NCI-H2196 (cell line): ENCODE results near the gene CDH23.
A peak's percentile ranks its signal among the peaks of the same experiment; 100 is the strongest.
"Not testable (repeated sequence)": the region's sequence is repeated elsewhere in the genome, so short reads cannot be mapped to it uniquely, and the experiment has no call there.

ENCODE experiments used
- DNase-seq: peaks from one replicate; lab custom pipeline; 2025; ENCODE audit not compliant: unreplicated experiment; lab: John Stamatoyannopoulos, UW

CDH23 gene

GRCh38 chr10:71396711-71397295 lies at the start of gene CDH23:
Gene CDH23 (plus strand): TSS chr10:71396920. CDS start chr10:71439832, 42,912 bp downstream.
- peak; percentile 4 for DNase-seq

GRCh38 chr10:71347587-71348395 lies 48.9 kb upstream of the CDH23 start:
- no peak for DNase-seq

GRCh38 chr10:71348850-71349249 lies 47.9 kb upstream of the CDH23 start:
- DNase-seq, result no peak

GRCh38 chr10:71349406-71349805 lies 47.3 kb upstream of the CDH23 start:
- no peak for DNase-seq

GRCh38 chr10:71351087-71351486 lies 45.6 kb upstream of the CDH23 start:
- no peak for DNase-seq

- peak; percentile 33 for DNase-seq
These were observed 44.9 kb upstream of the CDH23 start for GRCh38 chr10:71351628-71352319.

GRCh38 chr10:71353639-71354038 lies 43.1 kb upstream of the CDH23 start:
- DNase-seq, result no peak

- no peak for DNase-seq
These were observed 41.9 kb upstream of the CDH23 start for GRCh38 chr10:71354776-71355175.

- DNase-seq, result no peak
These were observed 40.8 kb upstream of the CDH23 start for GRCh38 chr10:71355886-71356285.

GRCh38 chr10:71357792-71358265 lies 38.9 kb upstream of the CDH23 start:
- no peak for DNase-seq

GRCh38 chr10:71358277-71358676 lies 38.4 kb upstream of the CDH23 start:
- DNase-seq, result no peak

GRCh38 chr10:71358906-71359305 lies 37.8 kb upstream of the CDH23 start:
- not testable (repeated sequence) for DNase-seq

- DNase-seq, result no peak
These were observed 37.2 kb upstream of the CDH23 start for GRCh38 chr10:71359364-71360046.

- no peak for DNase-seq
These were observed 36.0 kb upstream of the CDH23 start for GRCh38 chr10:71360735-71361134.

GRCh38 chr10:71361581-71361980 lies 35.1 kb upstream of the CDH23 start:
- no peak for DNase-seq

- DNase-seq, result no peak
These were observed 34.6 kb upstream of the CDH23 start for GRCh38 chr10:71362141-71362540.

GRCh38 chr10:71363936-71364335 lies 32.8 kb upstream of the CDH23 start:
- peak; percentile 49 for DNase-seq

- DNase-seq, result no peak
These were observed 31.4 kb upstream of the CDH23 start for GRCh38 chr10:71365366-71365765.

GRCh38 chr10:71366690-71367089 lies 30.0 kb upstream of the CDH23 start:
- DNase-seq, result no peak

GRCh38 chr10:71367271-71367670 lies 29.4 kb upstream of the CDH23 start:
- no peak for DNase-seq

- DNase-seq, result no peak
These were observed 28.5 kb upstream of the CDH23 start for GRCh38 chr10:71368176-71368575.
